Urinary bladder (tissue), 4 donors: ENCODE measurements around the gene ADAP1. TPM values are rescaled to one million over a fixed set of nuclear protein-coding genes. Genes with fewer than 3 reads are reported as not detected.
A peak's percentile ranks its signal among the peaks of the same experiment; 100 is the strongest.
"Not testable (repeated sequence)": the region's sequence is repeated elsewhere in the genome, so short reads cannot be mapped to it uniquely, and the experiment has no call there.

Source experiments
- DNase-seq: peaks from one replicate; pipeline ENCODE4 v3.0.0-alpha.2; 2015; ENCODE audit errors: extremely low spot score
- H3K27ac ChIP-seq: one replicate; pipeline ENCODE4 v1.5.1; 2013; ENCODE audit warnings: low read depth, mild to moderate bottlenecking, moderate library complexity
- H3K36me3 ChIP-seq: one replicate; pipeline ENCODE4 v1.6.1; 2013; ENCODE audit warnings: mild to moderate bottlenecking, moderate library complexity; ENCODE audit not compliant: insufficient read depth
- H3K4me1 ChIP-seq: one replicate; pipeline ENCODE4 v1.6.1; 2013; ENCODE audit warnings: mild to moderate bottlenecking, moderate library complexity; ENCODE audit not compliant: insufficient read depth
- H3K4me3 ChIP-seq: one replicate; pipeline ENCODE4 v1.5.1; 2013; ENCODE audit warnings: low read depth, low read length
- WGBS: extraction: QIAGEN DNeasy Blood & Tissue Kit; methylation state at CpG from one replicate; pipeline ENCODE4 v1.1.7; 2013; 5-methylcytosine and 5-hydroxymethylcytosine counted together
- polyA plus RNA-seq: library from polyadenylated mRNA; stranded (reverse); fragments of 200-250 nt; gene quantifications from one replicate; pipeline ENCODE4 v1.2.3, GENCODE V29; 2013
- total RNA-seq: library from RNA; depleted of rRNA; stranded (reverse); fragments of >200 nt; gene quantifications from one replicate; pipeline ENCODE4 v1.2.3, GENCODE V29; 2014
- donor health status: healthy with polysubstance abuse.
- donor health status: healthy.

Gene ADAP1
- total and polyA plus RNA-seq, 2 donors: 11.7 to 13.7 TPM

DNA sequence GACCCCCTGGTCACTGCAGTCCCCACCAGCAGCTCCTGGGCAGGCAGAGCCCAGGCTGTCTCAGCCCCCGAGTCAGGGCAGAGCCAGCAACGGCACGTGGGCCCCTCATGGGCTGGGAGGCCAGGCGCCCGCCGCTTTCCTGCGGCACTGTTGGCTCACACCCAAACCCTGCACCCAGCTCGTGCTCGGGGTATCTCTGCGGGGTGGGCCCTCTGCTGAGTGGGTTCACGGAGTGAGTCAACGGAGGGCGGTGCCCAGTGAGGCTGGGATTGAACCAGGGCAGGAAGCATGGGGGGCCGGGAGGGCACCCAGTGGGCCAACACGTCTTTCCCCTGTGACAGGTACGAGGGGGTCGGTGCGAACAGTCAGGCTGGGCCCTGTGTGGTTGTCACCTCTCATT, 28.9 kb downstream of the ADAP1 start:
- DNase-seq: no peak
- WGBS: 63% methylated on average over 18 of the region's 18 CpGs
- no peaks in the 10 kb centered on the region for H3K4me1 ChIP-seq
- no peaks in the 10 kb centered on the region for H3K36me3 ChIP-seq
- peak overlapping the region; percentile 39 for H3K27ac ChIP-seq
- H3K4me3 ChIP-seq: no peak overlapping the region

DNA sequence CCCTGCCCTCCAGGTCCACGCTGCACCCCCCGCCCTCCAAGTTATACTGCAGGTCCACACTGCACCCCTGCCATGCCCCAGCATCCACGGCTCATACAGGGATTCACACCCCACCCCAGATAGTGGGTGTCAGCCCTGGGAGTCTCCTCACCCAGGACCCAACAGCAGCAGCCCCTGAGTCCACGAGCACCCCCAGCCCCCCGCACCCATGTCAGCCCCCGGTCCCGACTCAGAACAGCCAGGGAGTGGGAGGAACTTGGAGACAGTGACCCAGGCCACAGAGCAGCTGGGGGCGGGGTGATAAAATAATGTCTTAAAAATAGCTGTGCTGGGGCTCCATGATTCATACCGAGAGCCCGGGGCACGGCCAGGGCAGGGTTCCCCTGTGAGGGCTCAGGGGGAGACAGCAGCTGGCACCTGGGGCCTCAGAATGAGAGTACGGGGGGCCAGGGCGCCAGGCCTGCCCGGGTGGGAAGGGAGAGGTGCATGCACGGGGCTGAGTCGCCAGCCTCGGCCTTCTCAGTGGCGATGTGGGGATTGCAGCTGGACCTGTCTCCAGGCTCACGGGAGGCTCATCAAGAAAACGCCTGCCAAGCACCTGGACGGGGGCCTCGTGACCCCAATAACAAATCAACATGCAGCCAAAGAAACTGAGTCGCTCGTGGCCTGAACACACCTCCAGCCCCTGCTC, 29.8 kb downstream of the ADAP1 start:
- H3K4me1 ChIP-seq: no peaks in the 10 kb centered on the region
- H3K36me3 ChIP-seq: no peaks in the 10 kb centered on the region
- 60% methylated on average over 24 of the region's 24 CpGs for WGBS
- no peak for DNase-seq
- H3K4me3 ChIP-seq: no peak overlapping the region
- H3K27ac ChIP-seq: no peak overlapping the region

DNA sequence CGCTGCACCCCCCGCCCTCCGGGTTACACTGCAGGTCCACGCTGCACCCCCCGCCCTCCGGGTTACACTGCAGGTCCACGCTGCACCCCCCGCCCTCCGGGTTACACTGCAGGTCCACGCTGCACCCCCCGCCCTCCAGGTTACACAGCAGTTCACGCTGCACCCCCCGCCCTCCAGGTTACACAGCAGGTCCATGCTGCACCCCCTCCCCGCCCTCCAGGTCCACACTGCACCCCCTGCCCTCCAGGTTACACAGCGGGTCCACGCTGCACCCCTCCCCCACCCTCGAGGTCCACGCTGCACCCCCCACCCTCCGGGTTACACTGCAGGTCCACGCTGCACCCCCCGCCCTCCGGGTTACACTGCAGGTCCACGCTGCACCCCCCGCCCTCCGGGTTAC, 30.4 kb downstream of the ADAP1 start:
- not testable (repeated sequence) for H3K4me3 ChIP-seq, H3K4me1 ChIP-seq, H3K36me3 ChIP-seq, DNase-seq, H3K27ac ChIP-seq
- WGBS: 75% methylated on average over 19 of the region's 25 CpGs

DNA sequence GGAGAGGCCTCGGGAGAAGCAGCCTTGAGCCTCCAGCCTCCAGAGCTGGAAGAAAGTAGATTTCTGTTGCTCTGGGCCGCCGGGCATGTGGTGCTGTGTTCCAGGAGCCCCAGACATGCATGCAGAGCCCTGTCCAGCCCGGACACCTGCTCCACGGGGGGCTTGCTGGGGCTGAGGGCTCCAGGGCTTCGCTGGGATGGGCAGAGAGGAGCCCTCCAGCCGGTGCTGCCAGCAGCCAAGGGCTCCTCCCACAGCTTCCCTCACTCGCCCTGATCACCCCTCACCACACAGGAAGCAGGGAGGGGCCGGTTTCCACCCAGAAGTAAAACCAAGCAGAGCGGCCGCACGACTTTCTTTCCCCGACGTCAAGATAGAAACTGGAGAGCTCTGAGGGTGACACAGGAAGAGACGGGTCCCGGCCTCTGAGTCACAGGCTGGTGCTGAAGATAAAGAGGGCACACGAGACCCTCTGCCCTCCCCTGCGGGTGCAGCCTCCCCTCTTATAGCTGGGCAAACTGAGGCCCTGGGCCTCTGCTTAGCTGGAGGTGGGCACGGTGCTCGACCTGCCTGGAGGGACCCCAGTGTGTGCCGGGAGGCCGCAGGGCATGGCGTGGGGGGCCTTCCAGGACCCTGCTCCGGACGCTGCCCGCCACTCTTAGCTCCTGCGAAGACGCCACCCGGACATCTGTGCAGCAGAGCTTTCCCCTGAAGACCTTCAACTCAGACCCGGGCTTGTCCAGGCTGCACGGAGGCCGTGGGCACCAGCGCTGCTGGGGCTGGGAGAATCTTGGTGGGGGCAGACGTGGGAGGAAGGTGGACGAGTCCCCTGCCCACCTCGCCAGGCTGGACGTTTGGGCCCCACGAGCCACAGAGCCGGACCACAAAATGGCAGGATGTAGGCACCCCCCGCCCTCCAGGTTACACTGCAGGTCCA, 31.1 kb downstream of the ADAP1 start:
- DNase-seq: no peak
- Histone ChIP-seq H3K27ac (peak overlapping the region; percentile 11), H3K36me3 (no peaks in the 10 kb centered on the region), H3K4me3 (no peak overlapping the region), H3K4me1 (no peaks in the 10 kb centered on the region)
- 60% methylated on average over 40 of the region's 40 CpGs for WGBS

DNA sequence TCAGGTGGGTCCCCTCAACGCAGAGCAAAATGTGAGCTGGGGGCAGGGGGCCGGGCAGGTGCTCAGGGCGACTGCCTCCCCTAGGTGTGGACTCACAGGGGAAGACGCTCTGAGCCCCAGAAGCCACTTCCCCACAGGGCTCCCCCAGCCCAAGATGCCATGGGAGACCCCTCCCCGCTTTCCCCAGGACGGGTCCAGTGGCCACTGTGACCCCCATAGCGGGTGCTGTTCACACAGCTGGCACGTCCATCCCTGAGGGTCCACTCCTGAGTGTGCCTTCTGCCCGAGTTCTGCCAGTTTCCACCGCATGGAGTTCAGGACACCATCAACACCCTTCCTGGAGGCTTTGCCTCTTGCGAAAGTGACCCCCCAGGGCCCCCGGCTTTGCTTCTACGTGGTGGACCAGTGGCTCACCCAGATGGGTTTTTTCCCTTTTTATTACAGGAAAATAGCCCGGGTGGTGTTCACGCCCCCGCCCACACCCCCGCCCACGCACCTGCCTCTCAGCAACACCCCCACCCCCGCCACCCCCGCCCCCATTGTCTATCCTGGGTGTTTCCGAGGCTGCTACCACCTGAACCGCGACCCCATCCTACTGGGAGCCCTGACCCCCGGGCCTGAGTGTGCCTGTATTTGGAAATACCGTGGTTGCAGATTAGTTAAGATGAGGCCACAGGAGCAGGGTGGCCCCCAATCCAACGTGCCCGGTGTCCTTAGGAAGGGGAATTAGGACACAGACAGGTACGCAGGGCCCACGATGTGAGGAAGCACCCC, 32.0 kb downstream of the ADAP1 start:
- Histone ChIP-seq H3K4me1 (no peaks in the 10 kb centered on the region), H3K4me3 (no peak overlapping the region), H3K36me3 (no peaks in the 10 kb centered on the region), H3K27ac (peak overlapping the region; percentile 31)
- DNase-seq: no peak
- 66% methylated on average over 29 of the region's 29 CpGs for WGBS

DNA sequence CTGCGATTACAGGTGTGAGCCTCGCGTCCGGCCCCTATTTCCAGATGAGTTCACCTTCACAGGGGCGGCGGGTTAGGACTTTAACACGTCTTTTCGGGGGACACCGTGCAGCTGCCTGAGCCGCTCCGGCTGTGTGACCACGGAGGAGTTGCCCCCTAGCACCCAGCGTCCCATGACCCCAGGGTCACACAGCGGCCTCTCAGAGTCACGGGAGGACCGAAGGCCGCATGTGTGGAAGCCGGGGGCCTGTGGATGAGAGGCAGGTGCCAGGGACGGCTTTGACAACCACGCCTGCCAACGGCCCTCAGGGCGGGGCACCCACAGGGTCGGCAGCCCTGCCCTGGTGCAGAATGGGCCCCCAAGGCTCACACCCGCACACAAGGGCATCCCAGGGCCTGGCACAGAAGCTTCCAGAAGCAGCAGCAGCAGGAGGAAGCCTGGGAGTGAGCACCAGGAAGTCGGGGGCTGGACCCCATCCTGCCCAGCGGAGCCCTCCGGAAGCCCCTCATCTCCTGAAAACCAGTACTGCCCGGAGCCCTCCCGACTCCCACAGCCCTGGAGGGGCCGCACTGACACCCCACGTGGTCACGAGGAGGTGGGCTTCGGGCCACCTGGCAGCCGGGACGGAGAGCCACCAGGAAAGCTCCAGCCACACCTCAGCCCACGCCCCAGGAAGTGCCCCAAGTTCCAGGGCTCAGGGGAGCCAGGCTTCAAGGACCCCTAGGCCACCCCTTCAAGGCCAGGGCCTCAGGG, 32.7 kb downstream of the ADAP1 start:
- no peak for DNase-seq
- H3K4me1 ChIP-seq: no peaks in the 10 kb centered on the region
- WGBS: 76% methylated on average over 36 of the region's 36 CpGs

DNA sequence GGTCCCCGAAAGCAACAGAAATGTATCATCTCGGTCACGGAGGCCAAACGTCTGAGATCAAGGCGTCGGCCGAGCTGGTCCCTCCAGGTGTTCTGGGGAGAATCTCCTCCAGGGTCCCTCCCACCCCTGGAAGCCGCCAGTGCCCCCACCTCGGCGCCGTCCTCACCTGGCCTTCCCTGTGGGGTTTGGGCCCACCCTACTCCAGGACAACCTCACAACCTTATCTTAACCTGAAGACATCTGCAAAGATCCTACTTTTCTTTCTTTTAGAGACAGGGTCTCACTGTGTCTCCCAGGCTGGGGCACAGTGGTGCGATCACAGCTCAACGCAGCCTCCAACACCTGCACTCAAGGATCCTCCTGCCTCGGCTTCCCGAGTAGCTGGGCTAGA, 33.4 kb downstream of the ADAP1 start:
- Histone ChIP-seq H3K27ac (no peak overlapping the region), H3K4me1 (no peaks in the 10 kb centered on the region), H3K4me3 (no peak overlapping the region), H3K36me3 (no peaks in the 10 kb centered on the region)
- WGBS: 95% methylated on average over 15 of the region's 15 CpGs
- DNase-seq: no peak

More for the DNA sequence above, 32.7 kb downstream of the ADAP1 start:
- Histone ChIP-seq H3K27ac (peak overlapping the region; percentile 31), H3K36me3 (no peaks in the 10 kb centered on the region), H3K4me3 (no peak overlapping the region)

DNA sequence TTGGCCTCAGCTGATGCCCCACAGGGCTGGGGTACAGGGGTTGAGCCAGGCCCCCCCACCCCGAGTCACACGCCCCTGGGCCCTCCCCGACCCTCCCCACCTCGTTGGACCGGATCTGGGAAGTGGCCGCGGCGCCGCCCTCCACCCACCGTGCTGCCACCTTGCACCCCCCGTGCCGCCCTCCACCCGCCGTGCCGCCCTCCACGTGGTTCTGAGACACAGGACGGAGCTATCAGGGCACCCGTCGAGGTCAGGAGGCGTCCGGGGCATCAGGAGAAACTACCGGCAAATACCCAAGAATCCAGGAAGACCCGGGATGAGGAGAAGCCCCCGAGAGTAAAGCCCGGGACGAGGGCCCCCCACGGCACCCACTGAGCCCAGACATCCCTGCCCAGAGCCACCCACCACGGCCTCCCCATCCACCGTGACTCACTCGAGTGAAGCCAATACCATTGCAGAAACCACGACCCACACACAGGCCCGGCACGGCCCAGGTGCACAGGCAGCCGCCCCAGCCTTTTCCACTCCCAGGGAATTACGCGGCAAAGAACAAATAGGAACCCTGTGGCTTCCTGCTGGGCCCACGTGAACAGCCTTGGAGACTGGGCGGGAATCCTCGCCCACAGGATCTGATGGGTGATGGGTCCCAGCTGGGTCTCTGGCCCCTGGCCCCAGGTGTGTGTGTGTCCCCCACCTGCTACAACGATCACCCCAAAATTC, 34.0 kb downstream of the ADAP1 start:
- Histone ChIP-seq H3K4me1 (no peaks in the 10 kb centered on the region), H3K27ac (no peak overlapping the region), H3K4me3 (no peak overlapping the region), H3K36me3 (no peaks in the 10 kb centered on the region)
- no peak for DNase-seq
- 83% methylated on average over 40 of the region's 40 CpGs for WGBS

DNA sequence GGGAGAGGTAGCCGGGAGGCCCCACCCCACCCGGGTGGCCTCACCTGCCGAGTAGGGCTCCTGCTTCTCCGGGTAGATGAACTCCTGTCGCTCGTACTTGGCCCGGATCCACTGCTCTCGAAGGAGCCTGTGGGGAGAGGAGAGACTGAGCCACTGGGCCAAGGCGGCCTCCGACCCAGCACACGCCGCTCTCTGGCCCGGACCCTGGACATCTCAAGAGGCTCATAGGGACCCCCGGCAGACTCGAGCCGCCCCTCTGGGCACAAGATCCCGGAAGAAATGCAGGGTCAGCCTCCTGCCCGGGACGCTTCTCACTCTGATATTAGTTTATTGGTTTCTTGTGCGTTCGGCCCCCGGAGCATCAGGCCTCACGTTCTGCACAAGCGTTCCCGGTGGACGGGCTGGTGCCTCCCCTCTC, 34.5 kb downstream of the ADAP1 start:
- H3K27ac ChIP-seq: no peak overlapping the region
- 87% methylated on average over 26 of the region's 26 CpGs for WGBS
- no peaks in the 10 kb centered on the region for H3K4me1 ChIP-seq
- no peak overlapping the region for H3K4me3 ChIP-seq
- DNase-seq: no peak
- no peaks in the 10 kb centered on the region for H3K36me3 ChIP-seq

DNA sequence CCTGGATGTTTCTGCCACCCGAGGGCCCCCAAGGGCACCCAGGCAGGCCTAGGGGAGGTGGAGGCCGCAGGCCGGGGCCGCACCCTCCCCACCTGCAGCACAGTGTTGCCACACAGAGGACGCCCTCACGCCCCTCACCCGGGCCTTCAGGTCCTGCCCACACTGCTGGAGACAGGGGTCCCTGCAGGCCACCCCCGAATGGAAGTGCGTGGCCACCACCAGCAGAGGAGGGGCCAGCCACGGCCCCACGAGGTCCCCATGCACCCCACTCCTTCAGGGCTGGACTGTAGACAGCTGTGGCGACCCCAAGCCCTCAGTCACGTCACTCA, 35.4 kb downstream of the ADAP1 start:
- Histone ChIP-seq H3K36me3 (no peaks in the 10 kb centered on the region), H3K4me1 (no peaks in the 10 kb centered on the region), H3K4me3 (no peak overlapping the region), H3K27ac (no peak overlapping the region)
- WGBS: 90% methylated on average over 13 of the region's 13 CpGs
- no peak for DNase-seq

DNA sequence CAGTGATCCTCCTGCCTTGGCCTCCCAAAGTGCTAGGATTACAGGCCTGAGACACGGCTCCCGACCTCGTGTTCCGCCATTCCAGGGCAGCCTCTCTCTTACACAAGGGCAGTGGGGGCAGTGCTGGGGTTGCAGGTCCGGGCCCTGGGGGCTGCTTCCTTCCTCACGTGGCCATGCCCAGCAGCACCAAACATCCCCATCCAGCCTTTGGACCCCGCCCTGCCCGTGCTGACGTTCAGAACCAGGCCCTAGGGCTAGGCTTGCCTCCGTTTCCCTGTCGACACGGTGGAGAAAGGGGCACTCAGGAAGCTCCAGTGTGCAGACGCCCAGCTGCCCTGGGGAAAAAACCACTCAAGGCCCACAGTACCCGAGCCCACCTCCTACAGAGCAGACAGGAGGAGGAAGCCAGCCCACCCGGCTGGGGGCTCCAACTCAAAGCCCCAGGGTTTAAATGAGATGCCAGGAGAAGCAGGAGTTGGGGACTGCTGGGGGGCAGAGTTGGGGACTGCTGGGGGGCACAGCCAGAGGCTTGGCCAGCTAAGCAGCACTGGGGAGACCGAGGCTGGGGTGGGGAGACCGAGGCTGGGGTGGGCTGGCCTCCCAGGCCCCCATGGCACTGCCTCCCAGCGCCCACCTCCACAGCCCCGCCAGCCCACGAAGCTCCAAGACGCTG, 35.9 kb downstream of the ADAP1 start:
- no peak for DNase-seq
- no peaks in the 10 kb centered on the region for H3K36me3 ChIP-seq
- WGBS: 92% methylated on average over 21 of the region's 21 CpGs
- H3K4me3 ChIP-seq: no peak overlapping the region
- no peak overlapping the region for H3K27ac ChIP-seq
- H3K4me1 ChIP-seq: no peaks in the 10 kb centered on the region

DNA sequence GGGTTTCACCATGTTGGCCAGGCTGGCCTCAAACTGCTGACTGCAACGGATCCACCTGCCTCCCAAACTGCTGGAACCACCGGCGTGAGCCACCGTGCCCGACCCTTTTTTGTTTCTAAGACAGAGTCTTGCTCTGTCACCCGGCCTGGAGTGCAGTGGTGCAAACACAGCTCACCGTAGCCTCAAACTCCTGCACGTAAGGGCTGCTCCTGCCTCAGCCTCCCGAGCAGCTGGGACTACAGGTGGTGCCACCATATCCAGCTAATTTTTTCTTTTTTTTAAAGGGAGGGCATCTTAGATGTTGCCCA, 36.4 kb downstream of the ADAP1 start:
- Histone ChIP-seq H3K27ac (no peak overlapping the region), H3K36me3 (no peaks in the 10 kb centered on the region), H3K4me1 (no peaks in the 10 kb centered on the region), H3K4me3 (no peak overlapping the region)
- 84% methylated on average over 9 of the region's 9 CpGs for WGBS
- DNase-seq: no peak
